HG03175 (cell line): ENCODE measurements around the gene ACVRL1.

Source experiments
- ATAC-seq: cut with Tn5 transposase; IDR thresholded peaks from one replicate; pipeline ENCODE4 v1.9.1; 2021; ENCODE audit warnings: mild to moderate bottlenecking, moderate library complexity; ENCODE audit not compliant: unreplicated experiment

Gene ACVRL1

GRCh38 chr12:51907083-51907855, at the start of gene ACVRL1:
Gene ACVRL1 (plus strand): TSS chr12:51907504. CDS start chr12:51912475, 4,971 bp downstream.
- ATAC-seq, result no peak

- ATAC-seq, result no peak
These were observed 46.3 kb upstream of the ACVRL1 start for GRCh38 chr12:51860986-51861385.

- ATAC-seq, result no peak
These were observed 44.4 kb upstream of the ACVRL1 start for GRCh38 chr12:51862947-51863346.

- no peak for ATAC-seq
These were observed 43.9 kb upstream of the ACVRL1 start for GRCh38 chr12:51863363-51863932.

GRCh38 chr12:51863933-51864832, 43.1 kb upstream of the ACVRL1 start:
- no peak for ATAC-seq

- no peak for ATAC-seq
These were observed 42.3 kb upstream of the ACVRL1 start for GRCh38 chr12:51864833-51865670.

- ATAC-seq, result no peak
These were observed 41.5 kb upstream of the ACVRL1 start for GRCh38 chr12:51865757-51866270.

GRCh38 chr12:51866324-51866723, 41.0 kb upstream of the ACVRL1 start:
- no peak for ATAC-seq

- ATAC-seq, result no peak
These were observed 40.5 kb upstream of the ACVRL1 start for GRCh38 chr12:51866762-51867161.

GRCh38 chr12:51867371-51867770, 39.9 kb upstream of the ACVRL1 start:
- no peak for ATAC-seq

- ATAC-seq, result no peak
These were observed 39.4 kb upstream of the ACVRL1 start for GRCh38 chr12:51867796-51868428.

GRCh38 chr12:51868821-51869495, 38.3 kb upstream of the ACVRL1 start:
- no peak for ATAC-seq

GRCh38 chr12:51869496-51869865, 37.8 kb upstream of the ACVRL1 start:
- no peak for ATAC-seq

- ATAC-seq, result no peak
These were observed 37.4 kb upstream of the ACVRL1 start for GRCh38 chr12:51869931-51870330.

GRCh38 chr12:51870504-51870903, 36.8 kb upstream of the ACVRL1 start:
- no peak for ATAC-seq

GRCh38 chr12:51871126-51871525, 36.2 kb upstream of the ACVRL1 start:
- ATAC-seq, result no peak

- no peak for ATAC-seq
These were observed 35.2 kb upstream of the ACVRL1 start for GRCh38 chr12:51871918-51872688.

GRCh38 chr12:51872689-51872981, 34.7 kb upstream of the ACVRL1 start:
- no peak for ATAC-seq
